Esophagus squamous epithelium (tissue), 5 donors: ENCODE data around the gene ELP4. TPM values are rescaled to one million over a fixed set of nuclear protein-coding genes. Genes with fewer than 3 reads are reported as not detected.

Source experiments
- DNase-seq: peaks from one replicate; lab custom pipeline; 2025; lab: John Stamatoyannopoulos, UW
- H3K27ac ChIP-seq, 4 donors: fragments of 200-600 bp; sonication (generic); one replicate each; pipeline ENCODE4 v1.5.1; 2016 to 2019; ENCODE audit warnings: mild to moderate bottlenecking in 1 of 4
- H3K27me3 ChIP-seq, 4 donors: fragments of 200-600 bp; sonication (generic); 1 replicate in 3 of 4; 2 replicates in 1 of 4; pipeline versions ENCODE4 v1.5.1 to v1.6.0; 2017 to 2021; ENCODE audit warnings: antibody characterized with exemption in 1 of 4
- H3K36me3 ChIP-seq, 3 donors: fragments of 200-600 bp; sonication (generic); one replicate each; pipeline ENCODE4 v1.5.1; 2016 to 2019
- H3K4me1 ChIP-seq, 3 donors: fragments of 200-600 bp; sonication (generic); one replicate each; pipeline ENCODE4 v1.5.1; 2017 to 2019
- H3K4me3 ChIP-seq, 4 donors: fragments of 200-600 bp; sonication (generic); 1 replicate in 3 of 4; 2 replicates in 1 of 4; pipeline ENCODE4 v1.5.1; 2016 to 2019; ENCODE audit warnings: mild to moderate bottlenecking in 2 of 4, moderate library complexity in 1 of 4
- H3K9me3 ChIP-seq, 3 donors: fragments of 200-600 bp; sonication (generic); one replicate each; pipeline ENCODE4 v1.5.1; 2016 to 2019
- POLR2A ChIP-seq, 4 donors: fragments of 450-650 bp; IDR thresholded peaks; one replicate each; pipeline ENCODE4 v1.6.1; 2017; ENCODE audit warnings: antibody characterized with exemption in 4 of 4, mild to moderate bottlenecking in 4 of 4, moderate library complexity in 3 of 4
- WGBS, 2 donors: methylation state at CpG; one replicate each; pipeline ENCODE4 v1.1.5; 2018; 5-methylcytosine and 5-hydroxymethylcytosine counted together
- intact Hi-C: fragments of 100-400 bp; cut with DNase I; formaldehyde crosslinking; loops from one replicate; pipeline ENCODE4 v1.15.0; 2022
- total RNA-seq, 4 donors: library from RNA; depleted of rRNA; stranded (reverse); fragments of >200 nt; gene quantifications; one replicate each; pipeline ENCODE4 v1.1.0, GENCODE V29; 2016
- TF ChIP-seq, protein P1 (sequence below), 6 experiments: fragments of 450-650 bp in 4 of 6; fragments of 200-600 bp in 2 of 6; sonication (generic) in 2 of 6; IDR thresholded peaks; one replicate each; pipeline ENCODE4 v1.5.1; 2016 to 2019; ENCODE audit warnings: antibody characterized with exemption in 6 of 6, mild to moderate bottlenecking in 4 of 6, moderate library complexity in 4 of 6
- donor health status: DM: yes; HTN: yes; CAD: no.

Gene ELP4
- total RNA-seq, 4 donors from 2014 or later: 15.7 to 24.6 (median 23.9) TPM

DNA sequence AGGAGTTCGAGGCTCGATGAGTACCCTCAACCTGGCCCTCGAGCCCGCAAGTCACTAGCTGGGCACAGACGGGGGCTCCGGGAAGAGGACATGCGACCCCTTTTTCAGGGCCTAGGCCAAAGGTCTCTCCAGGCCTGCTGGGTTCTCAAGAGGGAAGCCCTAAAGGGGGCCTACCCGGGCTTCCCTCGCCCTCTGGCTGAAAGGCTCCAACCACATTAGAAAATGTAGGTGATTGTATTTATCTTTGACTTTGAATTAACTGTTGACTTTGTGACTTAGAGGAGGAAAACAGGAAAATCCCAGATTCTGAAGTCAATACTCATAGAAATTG lies 308.8 kb downstream of the ELP4 start:
- no peaks in the 10 kb centered on the region for H3K36me3 ChIP-seq
- TF ChIP-seq POLR2A (IDR thresholded peaks at IDR 0.05): no peak
- TF ChIP-seq, protein P1, sequence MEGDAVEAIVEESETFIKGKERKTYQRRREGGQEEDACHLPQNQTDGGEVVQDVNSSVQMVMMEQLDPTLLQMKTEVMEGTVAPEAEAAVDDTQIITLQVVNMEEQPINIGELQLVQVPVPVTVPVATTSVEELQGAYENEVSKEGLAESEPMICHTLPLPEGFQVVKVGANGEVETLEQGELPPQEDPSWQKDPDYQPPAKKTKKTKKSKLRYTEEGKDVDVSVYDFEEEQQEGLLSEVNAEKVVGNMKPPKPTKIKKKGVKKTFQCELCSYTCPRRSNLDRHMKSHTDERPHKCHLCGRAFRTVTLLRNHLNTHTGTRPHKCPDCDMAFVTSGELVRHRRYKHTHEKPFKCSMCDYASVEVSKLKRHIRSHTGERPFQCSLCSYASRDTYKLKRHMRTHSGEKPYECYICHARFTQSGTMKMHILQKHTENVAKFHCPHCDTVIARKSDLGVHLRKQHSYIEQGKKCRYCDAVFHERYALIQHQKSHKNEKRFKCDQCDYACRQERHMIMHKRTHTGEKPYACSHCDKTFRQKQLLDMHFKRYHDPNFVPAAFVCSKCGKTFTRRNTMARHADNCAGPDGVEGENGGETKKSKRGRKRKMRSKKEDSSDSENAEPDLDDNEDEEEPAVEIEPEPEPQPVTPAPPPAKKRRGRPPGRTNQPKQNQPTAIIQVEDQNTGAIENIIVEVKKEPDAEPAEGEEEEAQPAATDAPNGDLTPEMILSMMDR (IDR thresholded peaks at IDR 0.05): no peak
- peaks cover 54 to 100% (median 87%) of the 10 kb centered on the region in 4 donors for H3K27me3 ChIP-seq
- 41% methylated on average over 3 of the region's 9 CpGs; no CpG with 5 or more reads in 1 of the 2 donors for WGBS, 2 donors
- H3K4me1 ChIP-seq: peaks cover 34 to 69% (median 43%) of the 10 kb centered on the region in 3 donors
- H3K4me3 ChIP-seq: no peak overlapping the region
- intact Hi-C loops: no loop called here
- no peak for DNase-seq
- no peaks in the 10 kb centered on the region for H3K9me3 ChIP-seq
- H3K27ac ChIP-seq: no peak overlapping the region

DNA sequence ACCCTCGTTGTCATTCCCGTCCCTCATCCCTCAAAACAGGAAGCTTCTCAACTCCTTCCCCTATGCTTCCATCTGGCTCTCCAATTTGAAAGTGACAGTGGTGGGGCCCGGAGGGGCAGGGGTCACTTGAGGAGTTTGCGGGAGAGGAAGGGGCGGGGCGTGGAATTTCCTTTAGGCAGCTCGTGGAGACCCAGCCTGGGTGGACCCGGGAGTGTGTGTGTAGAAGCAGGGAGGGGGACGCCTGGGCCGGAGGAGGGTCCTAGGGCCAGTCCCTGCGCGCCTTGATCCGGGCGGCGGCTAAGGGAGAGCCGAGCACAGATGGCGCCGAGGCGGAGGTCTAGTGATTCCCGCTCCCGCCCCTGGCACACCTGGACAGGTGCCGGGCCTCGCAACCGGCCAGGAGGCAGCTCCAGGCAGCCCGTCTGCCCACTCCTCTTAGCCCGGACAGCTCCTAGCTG lies 309.3 kb downstream of the ELP4 start:
- H3K27me3 ChIP-seq: peaks cover 54 to 100% (median 87%) of the 10 kb centered on the region in 4 donors
- no peak for DNase-seq
- H3K36me3 ChIP-seq: no peaks in the 10 kb centered on the region
- no peaks in the 10 kb centered on the region for H3K9me3 ChIP-seq
- intact Hi-C loops: no loop called here
- WGBS, 2 donors: 3 to 21% methylated on average over 3 to 4 of the region's 26 CpGs
- TF ChIP-seq, protein P1 (IDR thresholded peaks at IDR 0.05): no peak
- no peak for TF ChIP-seq POLR2A (IDR thresholded peaks at IDR 0.05)
- H3K27ac ChIP-seq: no peak overlapping the region
- H3K4me1 ChIP-seq: peaks cover 29 to 64% (median 38%) of the 10 kb centered on the region in 3 donors
- no peak overlapping the region for H3K4me3 ChIP-seq

DNA sequence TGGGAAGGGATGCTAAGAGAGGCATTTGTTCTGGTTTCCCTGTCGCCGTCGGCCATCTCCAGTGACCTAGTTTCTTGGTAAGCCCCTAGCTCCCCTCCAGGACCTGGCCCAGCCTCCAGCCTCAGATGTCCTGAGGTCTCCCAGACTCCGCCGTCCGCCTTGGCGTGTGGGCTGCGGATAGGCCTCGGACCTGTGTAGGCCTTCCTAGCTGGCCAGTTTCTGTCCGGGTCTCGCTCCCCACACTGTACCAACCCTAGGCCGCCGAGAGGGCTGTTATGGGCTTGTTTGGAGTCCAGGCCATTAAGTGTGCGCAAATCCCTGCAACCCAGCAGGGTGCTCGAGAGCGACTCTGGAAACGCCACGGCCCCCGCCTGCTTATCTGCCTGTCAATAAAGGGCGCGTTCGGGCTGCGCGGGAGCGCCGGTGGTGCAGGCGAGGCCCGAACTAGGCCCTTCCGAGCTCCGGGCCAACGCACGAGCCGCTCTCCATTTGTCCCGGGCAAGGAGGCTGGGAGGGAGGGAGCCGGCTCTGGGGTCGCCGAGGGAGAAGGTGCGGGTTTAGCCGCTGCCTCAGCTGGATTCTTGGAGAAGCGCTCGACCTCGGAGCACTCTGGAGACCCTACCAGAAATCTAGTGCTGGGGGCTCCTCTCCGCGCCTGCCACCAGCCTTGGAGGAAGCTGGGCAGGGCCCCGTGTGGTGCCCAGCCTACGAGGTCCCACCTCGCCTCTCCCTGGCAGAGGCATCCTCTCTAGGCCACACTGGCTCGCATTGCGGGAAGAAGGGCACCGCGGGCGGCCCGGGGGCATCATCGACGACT lies 310.3 kb downstream of the ELP4 start:
- no peak for DNase-seq
- Histone ChIP-seq H3K36me3 (no peaks in the 10 kb centered on the region), H3K27ac (no peak overlapping the region), H3K4me3 (no peak overlapping the region), H3K4me1 (peaks cover 20 to 55% (median 29%) of the 10 kb centered on the region in 3 donors), H3K27me3 (peaks cover 53 to 100% (median 87%) of the 10 kb centered on the region in 4 donors), H3K9me3 (no peaks in the 10 kb centered on the region)
- WGBS, 2 donors: 43 to 56% methylated on average over 8 to 10 of the region's 55 CpGs
- TF ChIP-seq POLR2A (IDR thresholded peaks at IDR 0.05): no peak
- intact Hi-C loops: no loop called here

DNA sequence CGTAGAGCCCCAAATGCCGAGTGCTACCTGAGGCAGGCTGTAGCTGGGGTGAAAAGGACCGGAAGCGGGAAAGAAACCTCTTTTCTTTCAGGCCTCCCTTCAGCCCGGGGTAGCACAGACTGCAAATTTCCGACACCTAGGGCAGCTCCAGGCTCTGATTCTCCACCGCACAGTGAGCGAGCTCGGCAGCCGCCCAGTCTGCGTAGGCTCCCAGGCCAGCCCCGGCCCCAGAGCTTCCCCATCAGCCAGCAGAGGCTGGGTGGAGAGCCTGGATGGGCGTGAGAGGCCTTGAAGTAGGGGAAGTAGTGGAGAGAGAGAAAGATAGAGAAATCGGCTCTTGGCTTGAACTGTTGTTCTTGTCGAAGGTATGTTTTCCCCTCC lies 310.9 kb downstream of the ELP4 start:
- Histone ChIP-seq H3K4me3 (no peak overlapping the region), H3K36me3 (no peaks in the 10 kb centered on the region), H3K9me3 (no peaks in the 10 kb centered on the region), H3K27me3 (peaks cover 59 to 100% (median 88%) of the 10 kb centered on the region in 4 donors), H3K27ac (no peak overlapping the region), H3K4me1 (peaks cover 20 to 53% (median 30%) of the 10 kb centered on the region in 3 donors)
- intact Hi-C loops: no loop called here
- no peak for DNase-seq
- no peak for TF ChIP-seq POLR2A (IDR thresholded peaks at IDR 0.05)
- TF ChIP-seq, protein P1 (IDR thresholded peaks at IDR 0.05): no peak
- 18 to 21% methylated on average over 3 to 7 of the region's 15 CpGs for WGBS, 2 donors

DNA sequence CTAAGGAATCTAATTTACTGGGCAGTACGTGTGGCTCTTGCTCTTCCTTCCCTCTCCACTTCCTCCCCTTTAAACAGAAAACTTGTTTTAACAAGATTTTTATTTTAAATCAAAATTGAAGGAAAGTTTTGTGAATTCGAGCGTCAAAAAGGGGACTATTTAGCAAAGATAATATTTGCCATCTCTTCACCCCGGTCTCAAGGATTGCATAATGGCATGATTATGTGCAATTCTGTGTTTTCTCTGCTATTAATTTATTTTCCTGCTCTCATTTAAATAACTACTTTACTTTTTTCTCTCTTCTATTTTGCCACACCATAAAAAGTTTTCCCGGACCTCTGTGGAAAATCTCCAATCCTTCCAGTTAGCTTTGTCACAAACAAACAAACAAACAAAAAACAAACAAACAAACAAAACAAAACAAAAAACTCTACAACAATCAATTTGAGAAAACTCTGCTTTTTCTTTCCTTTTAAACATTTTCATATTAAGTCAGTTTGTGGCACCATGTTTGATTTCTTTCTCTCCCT lies 311.7 kb downstream of the ELP4 start:
- no peak for DNase-seq
- H3K9me3 ChIP-seq: no peaks in the 10 kb centered on the region

More for the DNA sequence above, 311.7 kb downstream of the ELP4 start:
- Histone ChIP-seq H3K36me3 (no peaks in the 10 kb centered on the region), H3K27ac (no peak overlapping the region), H3K4me3 (no peak overlapping the region), H3K4me1 (peaks cover 21 to 53% (median 24%) of the 10 kb centered on the region in 3 donors), H3K27me3 (peaks cover 68 to 100% (median 89%) of the 10 kb centered on the region in 4 donors)
- WGBS, 2 donors: 18 to 21% methylated on average over 5 of the region's 5 CpGs
- no peak for TF ChIP-seq POLR2A (IDR thresholded peaks at IDR 0.05)
- TF ChIP-seq, protein P1 (IDR thresholded peaks at IDR 0.05): no peak
- intact Hi-C loops: no loop called here
